Measurements from ENCODE around the gene EML1. TPM values are rescaled to one million over a fixed set of nuclear protein-coding genes. Genes with fewer than 3 reads are reported as not detected.

The EML1 gene
- total RNA-seq, 1 donor from 2014 or later: 33.3 TPM

DNA sequence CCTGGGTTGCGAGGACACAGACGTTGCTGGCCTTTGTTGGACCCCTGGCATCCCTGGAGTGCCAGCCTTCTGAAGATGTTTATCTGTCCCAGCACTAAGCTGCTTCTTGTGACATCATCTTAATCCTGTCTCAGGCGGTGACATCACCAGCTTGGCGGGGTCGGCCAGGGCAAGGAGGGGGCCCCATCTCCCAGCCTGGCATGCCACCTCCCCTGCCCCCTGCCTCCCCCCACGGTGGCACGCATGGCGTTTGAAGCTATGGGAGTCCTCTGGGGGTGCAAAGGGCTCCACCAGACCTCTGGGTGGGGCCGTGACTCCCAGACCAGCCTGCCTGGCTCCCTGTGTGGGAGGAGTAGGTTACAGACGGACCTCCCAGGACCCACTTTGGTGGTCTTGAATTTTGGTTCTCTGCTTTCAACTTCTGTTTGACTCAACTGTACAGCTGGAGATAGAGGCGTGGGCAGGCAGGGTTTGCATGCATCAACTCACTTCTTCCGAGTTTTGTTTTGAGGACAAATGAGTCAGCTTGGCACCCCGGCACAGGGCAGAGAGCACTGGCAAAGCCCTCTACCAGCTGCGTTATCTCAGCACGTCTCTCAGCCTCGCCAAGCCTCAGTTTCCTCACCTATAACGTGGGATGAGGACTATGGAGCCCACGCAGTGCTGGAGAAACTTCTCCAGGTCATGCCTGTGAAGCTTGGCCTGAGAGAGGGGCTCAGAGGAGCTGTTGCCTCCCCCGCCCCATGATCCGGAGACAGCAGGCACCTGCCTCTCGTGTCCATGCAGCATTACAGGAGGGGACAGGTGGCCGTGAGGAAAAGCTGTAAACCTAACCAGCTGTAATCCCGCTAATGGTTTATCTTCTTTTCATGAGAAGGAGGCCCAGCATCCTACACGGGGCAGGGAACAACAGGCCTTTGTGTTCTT is 38.8 kb upstream of the EML1 start:
- Histone ChIP-seq H3K27ac (replicated peaks) (peak overlapping the region; percentile 93), H3K4me1 (peaks cover 86% of the 10 kb centered on the region)
- intact Hi-C loops (cut with micrococcal nuclease): no loop called here

DNA sequence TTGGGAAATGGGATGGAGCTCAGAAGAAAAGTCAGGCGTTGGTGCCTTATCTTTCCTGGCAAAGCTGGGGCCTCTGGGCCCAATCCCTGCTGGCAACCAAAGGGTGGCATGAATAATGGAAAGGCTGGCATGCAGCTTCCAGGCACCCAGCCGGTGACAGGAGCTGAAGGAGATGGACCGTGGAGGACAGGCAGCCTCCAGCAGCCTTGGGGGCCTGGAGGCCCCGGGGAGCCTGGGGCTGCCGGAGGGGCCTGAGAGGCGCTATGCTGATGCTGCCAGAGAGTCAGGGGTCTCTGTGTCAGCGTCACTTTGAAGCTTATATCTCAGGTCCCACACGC is 38.2 kb upstream of the EML1 start:
- TF ChIP-seq, protein P1, sequence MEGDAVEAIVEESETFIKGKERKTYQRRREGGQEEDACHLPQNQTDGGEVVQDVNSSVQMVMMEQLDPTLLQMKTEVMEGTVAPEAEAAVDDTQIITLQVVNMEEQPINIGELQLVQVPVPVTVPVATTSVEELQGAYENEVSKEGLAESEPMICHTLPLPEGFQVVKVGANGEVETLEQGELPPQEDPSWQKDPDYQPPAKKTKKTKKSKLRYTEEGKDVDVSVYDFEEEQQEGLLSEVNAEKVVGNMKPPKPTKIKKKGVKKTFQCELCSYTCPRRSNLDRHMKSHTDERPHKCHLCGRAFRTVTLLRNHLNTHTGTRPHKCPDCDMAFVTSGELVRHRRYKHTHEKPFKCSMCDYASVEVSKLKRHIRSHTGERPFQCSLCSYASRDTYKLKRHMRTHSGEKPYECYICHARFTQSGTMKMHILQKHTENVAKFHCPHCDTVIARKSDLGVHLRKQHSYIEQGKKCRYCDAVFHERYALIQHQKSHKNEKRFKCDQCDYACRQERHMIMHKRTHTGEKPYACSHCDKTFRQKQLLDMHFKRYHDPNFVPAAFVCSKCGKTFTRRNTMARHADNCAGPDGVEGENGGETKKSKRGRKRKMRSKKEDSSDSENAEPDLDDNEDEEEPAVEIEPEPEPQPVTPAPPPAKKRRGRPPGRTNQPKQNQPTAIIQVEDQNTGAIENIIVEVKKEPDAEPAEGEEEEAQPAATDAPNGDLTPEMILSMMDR (IDR thresholded peaks at IDR 0.05; ENCODE audit: borderline replicate concordance): no peak
- H3K36me3 ChIP-seq: no peaks in the 10 kb centered on the region
- H3K4me3 ChIP-seq: no peak overlapping the region
- intact Hi-C loops (cut with micrococcal nuclease): no loop called here
- H3K4me1 ChIP-seq: peaks cover 86% of the 10 kb centered on the region
- DNase-seq: no peak
- no peaks in the 10 kb centered on the region for H3K9me3 ChIP-seq (replicated peaks)
- H3K27me3 ChIP-seq (ENCODE audit: low read depth): no peaks in the 10 kb centered on the region
- H3K27ac ChIP-seq (replicated peaks): peak overlapping the region; percentile 93

More for the DNA sequence above, 38.8 kb upstream of the EML1 start:
- Histone ChIP-seq H3K36me3 (no peaks in the 10 kb centered on the region), H3K4me3 (no peak overlapping the region), H3K9me3 (replicated peaks) (no peaks in the 10 kb centered on the region), H3K27me3 (ENCODE audit: low read depth) (no peaks in the 10 kb centered on the region)
- TF ChIP-seq, protein P1 (IDR thresholded peaks at IDR 0.05; ENCODE audit: borderline replicate concordance): no peak
- DNase-seq: peak; percentile 9

DNA sequence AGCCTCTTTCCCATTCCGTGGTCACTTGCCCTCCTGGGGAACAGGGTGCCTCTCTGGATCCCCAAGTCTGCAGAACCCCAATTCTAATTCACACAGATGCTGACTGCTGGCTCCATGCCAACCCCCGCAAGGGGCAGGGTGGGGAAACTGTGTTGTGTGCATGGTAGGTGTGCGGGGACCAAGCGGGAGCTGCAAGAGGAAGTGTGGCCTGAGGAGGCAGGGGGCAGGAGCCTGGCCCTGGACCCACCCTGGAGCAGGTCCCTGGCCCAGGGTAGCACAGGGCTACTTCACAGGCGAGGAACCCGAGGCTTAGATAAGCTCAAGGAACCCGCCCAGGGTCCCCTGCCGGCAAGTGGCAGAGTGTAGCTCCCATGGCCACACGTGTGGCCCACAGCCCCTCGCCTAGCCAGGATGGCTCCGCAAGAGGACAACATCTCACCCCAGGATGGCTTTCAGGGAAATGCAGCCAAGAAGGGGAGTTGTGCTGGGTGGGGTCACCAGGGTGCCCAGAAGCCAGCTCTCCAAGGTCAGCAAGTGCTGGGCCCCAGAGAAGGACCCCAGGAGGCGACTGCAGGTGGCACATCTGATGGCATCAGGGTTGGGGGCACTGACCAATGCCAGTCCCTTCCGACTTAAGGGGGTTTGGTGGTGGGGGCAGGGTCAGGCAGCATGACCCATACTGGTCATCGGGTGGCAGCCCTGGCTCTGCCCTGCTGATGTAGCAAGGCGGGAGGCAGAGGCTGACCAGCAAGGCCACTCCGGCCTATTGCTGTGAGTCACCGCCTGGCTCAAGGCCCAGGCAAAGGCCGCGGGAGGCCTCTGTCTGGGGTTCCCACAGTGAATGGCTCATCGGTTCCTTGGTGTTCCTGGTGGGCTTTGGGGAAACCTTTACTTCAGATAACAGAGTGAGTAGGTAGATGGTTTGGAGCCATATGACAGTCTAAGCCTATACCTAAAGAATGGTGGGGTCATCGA is 37.3 kb upstream of the EML1 start:
- Histone ChIP-seq H3K9me3 (replicated peaks) (no peaks in the 10 kb centered on the region), H3K27me3 (ENCODE audit: low read depth) (no peaks in the 10 kb centered on the region), H3K27ac (replicated peaks) (peak overlapping the region; percentile 29), H3K4me1 (peaks cover 78% of the 10 kb centered on the region), H3K4me3 (no peak overlapping the region), H3K36me3 (no peaks in the 10 kb centered on the region)
- peak; percentile 82 for DNase-seq
- TF ChIP-seq, protein P1 (IDR thresholded peaks at IDR 0.05; ENCODE audit: borderline replicate concordance): no peak
- intact Hi-C loops (cut with micrococcal nuclease): no loop called here

DNA sequence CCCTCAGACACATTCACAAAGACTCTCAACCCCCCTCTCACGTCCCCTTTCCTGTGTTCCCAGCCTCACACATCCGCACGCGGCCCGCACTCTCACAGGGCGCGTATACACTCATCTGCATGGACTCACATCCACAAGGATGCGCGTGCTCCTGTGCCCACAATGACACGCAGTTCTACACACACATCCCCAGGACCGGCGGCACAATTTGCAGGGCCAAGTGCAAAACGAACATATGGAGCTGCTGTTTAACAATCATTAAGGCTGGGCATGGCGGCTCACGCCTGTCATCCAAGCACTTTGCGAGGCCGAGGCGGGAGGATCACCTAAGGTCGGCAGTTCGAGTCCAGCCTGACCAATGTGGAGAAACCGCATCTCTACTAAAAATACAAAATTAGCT is 36.4 kb upstream of the EML1 start:
- H3K27me3 ChIP-seq (ENCODE audit: low read depth): no peaks in the 10 kb centered on the region
- TF ChIP-seq, protein P1 (IDR thresholded peaks at IDR 0.05; ENCODE audit: borderline replicate concordance): no peak
- peaks cover 80% of the 10 kb centered on the region for H3K4me1 ChIP-seq
- no peak for DNase-seq
- no peak overlapping the region for H3K27ac ChIP-seq (replicated peaks)
- H3K36me3 ChIP-seq: no peaks in the 10 kb centered on the region
- H3K4me3 ChIP-seq: no peak overlapping the region
- intact Hi-C loops (cut with micrococcal nuclease): no loop called here
- H3K9me3 ChIP-seq (replicated peaks): no peaks in the 10 kb centered on the region

DNA sequence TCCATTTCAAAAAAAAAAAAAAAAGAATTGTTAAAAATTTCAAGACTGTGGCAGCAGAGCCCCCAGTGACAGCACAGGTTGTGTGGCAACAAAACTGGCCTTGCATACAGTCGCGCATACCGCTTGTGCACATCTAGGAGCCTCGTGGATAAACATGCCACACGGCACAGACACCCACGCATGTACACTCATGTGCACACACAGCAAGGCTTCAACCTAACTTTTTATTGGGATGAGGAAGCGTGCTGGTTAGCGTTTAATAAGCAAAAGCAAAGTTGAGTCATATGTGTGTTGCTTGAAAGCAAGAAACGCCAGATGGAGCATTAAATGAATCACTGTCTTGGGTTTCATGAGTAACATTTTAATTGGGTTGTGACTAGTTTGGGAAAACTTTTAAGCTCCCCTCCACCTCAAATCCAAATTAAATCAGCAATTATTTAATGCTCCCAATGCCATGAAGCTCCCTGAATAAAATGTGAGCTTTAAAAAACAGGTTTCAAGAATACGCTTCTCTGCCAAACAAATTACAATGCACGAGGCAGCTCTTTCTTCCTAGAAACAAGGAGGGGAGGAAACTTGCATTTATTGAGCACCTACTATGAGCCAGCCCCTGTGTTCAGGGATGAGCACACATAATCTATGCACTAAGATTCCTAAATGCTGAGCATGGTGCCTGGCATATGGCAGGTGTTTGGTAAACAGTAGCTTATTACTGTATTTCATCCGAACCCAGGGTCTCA is 35.7 kb upstream of the EML1 start:
- Histone ChIP-seq H3K9me3 (replicated peaks) (no peaks in the 10 kb centered on the region), H3K27ac (replicated peaks) (no peak overlapping the region), H3K27me3 (ENCODE audit: low read depth) (no peaks in the 10 kb centered on the region), H3K4me3 (no peak overlapping the region), H3K4me1 (peaks cover 80% of the 10 kb centered on the region), H3K36me3 (no peaks in the 10 kb centered on the region)
- intact Hi-C loops (cut with micrococcal nuclease): no loop called here
- TF ChIP-seq, protein P1 (IDR thresholded peaks at IDR 0.05; ENCODE audit: borderline replicate concordance): no peak
- no peak for DNase-seq
